IMR-90 (cell line): ENCODE results near the gene ABHD12B. TPM values are rescaled to one million over a fixed set of nuclear protein-coding genes. Genes with fewer than 3 reads are reported as not detected.

ENCODE experiments used
- ATAC-seq: fragments of 200-7000 bp; cut with Tn5 transposase; 2 replicates; pipeline ENCODE4 v1.9.1; 2020; ENCODE audit warnings: low read depth, mild to moderate bottlenecking, moderate library complexity
- BruUV-seq: library from RNA; stranded (reverse); fragments of 400-500 nt; replicated peaks from 2 replicates; lab custom pipeline; 2021; lab: Mats Ljungman, UMichigan
- CTCF ChIA-PET: fragments of 300-600 bp; formaldehyde crosslinking; extraction: SDS; loops from one replicate; lab custom pipeline; 2021; ENCODE audit warnings: antibody characterized with exemption; lab: Yijun Ruan, JAX
- POLR2A ChIA-PET: fragments of 300-600 bp; sonication (Branson Sonifier 250); formaldehyde crosslinking; loops from one replicate; lab custom pipeline; 2022; ENCODE audit warnings: antibody characterized with exemption; ENCODE audit not compliant: unreplicated experiment; lab: Charles Lee
- DNase-seq: peaks from one replicate; pipeline ENCODE4 v3.0.0; 2013
- H2AFZ ChIP-seq: replicated peaks from 2 replicates; pipeline ENCODE3; 2013; ENCODE audit warnings: low read length, mild to moderate bottlenecking; ENCODE audit not compliant: poor library complexity
- H2AK5ac ChIP-seq: 2 replicates; pipeline ENCODE4 v1.6.1; 2013; ENCODE audit warnings: low read depth, low read length, inconsistent platforms
- H2AK9ac ChIP-seq: replicated peaks from 2 replicates; pipeline ENCODE3; 2013; ENCODE audit warnings: mild to moderate bottlenecking, low read depth, low read length, moderate library complexity; ENCODE audit not compliant: poor library complexity
- H2BK120ac ChIP-seq: 2 replicates; pipeline ENCODE4 v1.6.1; 2013; ENCODE audit warnings: low read depth, low read length, inconsistent platforms
- H2BK15ac ChIP-seq: 3 replicates; pipeline ENCODE4 v1.6.1; 2013; ENCODE audit warnings: low read depth, low read length, inconsistent platforms
- H2BK20ac ChIP-seq: 2 replicates; pipeline ENCODE4 v1.6.1; 2013; ENCODE audit warnings: low read depth, mild to moderate bottlenecking, inconsistent platforms, low read length, moderate library complexity
- H2BK5ac ChIP-seq: 2 replicates; pipeline ENCODE4 v1.6.1; 2013; ENCODE audit warnings: mild to moderate bottlenecking, low read depth, low read length, inconsistent platforms; ENCODE audit not compliant: poor library complexity, severe bottlenecking
- H3K14ac ChIP-seq: replicated peaks from 2 replicates; pipeline ENCODE4 v1.6.1; 2013; ENCODE audit warnings: low read depth, low read length, inconsistent platforms
- H3K18ac ChIP-seq: 2 replicates; pipeline ENCODE4 v1.6.1; 2013; ENCODE audit warnings: low read depth, low read length, control low read depth
- H3K23ac ChIP-seq: 2 replicates; pipeline ENCODE4 v1.6.1; 2013; ENCODE audit warnings: low read depth, low read length, inconsistent platforms
- H3K27ac ChIP-seq: 2 replicates; pipeline ENCODE4 v1.5.1; 2013; ENCODE audit warnings: mild to moderate bottlenecking, control low read depth, low read length; ENCODE audit not compliant: insufficient read depth
- H3K27me3 ChIP-seq: 2 replicates; pipeline ENCODE4 v1.6.1; 2013; ENCODE audit warnings: low read length; ENCODE audit not compliant: control insufficient read depth, insufficient read depth
- H3K36me3 ChIP-seq: 2 replicates; pipeline ENCODE4 v1.6.1; 2013; ENCODE audit warnings: low read length, mixed read lengths; ENCODE audit not compliant: control insufficient read depth, insufficient read depth
- H3K4ac ChIP-seq: 2 replicates; pipeline ENCODE4 v1.6.1; 2013; ENCODE audit warnings: low read depth, low read length, inconsistent platforms
- H3K4me1 ChIP-seq: 2 replicates; pipeline ENCODE4 v1.6.1; 2013; ENCODE audit warnings: low read length, mixed read lengths; ENCODE audit not compliant: control insufficient read depth, insufficient read depth
- H3K4me2 ChIP-seq: 2 replicates; pipeline ENCODE4 v1.6.1; 2013; ENCODE audit warnings: low read depth, mild to moderate bottlenecking, control low read depth, low read length, moderate library complexity
- H3K4me3 ChIP-seq: 2 replicates; pipeline ENCODE4 v1.5.1; 2013; ENCODE audit warnings: low read depth, mild to moderate bottlenecking, control low read depth, low read length, moderate library complexity; ENCODE audit not compliant: insufficient read depth
- H3K56ac ChIP-seq: 2 replicates; pipeline ENCODE4 v1.6.1; 2013; ENCODE audit warnings: low read length, inconsistent platforms; ENCODE audit not compliant: insufficient read depth; ENCODE audit errors: extremely low read depth
- H3K79me1 ChIP-seq, 2 experiments: 2 replicates each; pipeline ENCODE4 v1.6.1; 2013; ENCODE audit warnings: low read length in 2 of 2, inconsistent platforms in 1 of 2, low read depth in 1 of 2
- H3K9ac ChIP-seq: 2 replicates; pipeline ENCODE4 v1.6.1; 2013; ENCODE audit warnings: low read depth, low read length, control low read depth
- H3K9me1 ChIP-seq: 2 replicates; pipeline ENCODE4 v1.6.1; 2013; ENCODE audit warnings: low read length, inconsistent platforms; ENCODE audit not compliant: insufficient read depth
- H3K9me3 ChIP-seq: 2 replicates; pipeline ENCODE4 v1.6.1; 2013; ENCODE audit warnings: low read length; ENCODE audit not compliant: control insufficient read depth, insufficient read depth
- H4K20me1 ChIP-seq: 2 replicates; pipeline ENCODE4 v1.6.1; 2013; ENCODE audit warnings: low read length, inconsistent platforms; ENCODE audit not compliant: insufficient read depth
- H4K5ac ChIP-seq: 2 replicates; pipeline ENCODE4 v1.6.1; 2013; ENCODE audit warnings: mild to moderate bottlenecking, low read depth, low read length, control low read depth
- H4K8ac ChIP-seq, 2 experiments: 2 replicates each; pipeline ENCODE4 v1.6.1; 2013; ENCODE audit warnings: low read depth in 2 of 2, low read length in 2 of 2, control low read depth in 1 of 2, inconsistent platforms in 1 of 2
- H4K91ac ChIP-seq: 2 replicates; pipeline ENCODE4 v1.6.1; 2013; ENCODE audit warnings: low read depth, low read length, inconsistent platforms; ENCODE audit not compliant: insufficient read depth
- BHLHE40 ChIP-seq: fragments of 150-350 bp; IDR thresholded peaks from 2 replicates; pipeline ENCODE4 v1.6.1; 2016; ENCODE audit warnings: mild to moderate bottlenecking, low read depth, low read length
- CHD1 ChIP-seq: IDR thresholded peaks from 2 replicates; pipeline ENCODE4 v1.6.1; 2012; ENCODE audit warnings: low read depth, low read length, improper control_type of control experiment
- FOS ChIP-seq: fragments of 150-350 bp; IDR thresholded peaks from 2 replicates; pipeline ENCODE4 v1.6.1; 2016; ENCODE audit warnings: low read depth, low read length
- MAZ ChIP-seq: IDR thresholded peaks from 2 replicates; pipeline ENCODE4 v1.6.1; 2012; ENCODE audit warnings: low read depth, mild to moderate bottlenecking, low read length, improper control_type of control experiment, moderate library complexity, borderline replicate concordance
- POLR2A ChIP-seq: IDR thresholded peaks from 2 replicates; pipeline ENCODE4 v1.6.1; 2012; ENCODE audit warnings: mild to moderate bottlenecking, low read depth, low read length
- RFX5 ChIP-seq: IDR thresholded peaks from 2 replicates; pipeline ENCODE4 v1.8.0; 2012; ENCODE audit warnings: low read depth, mild to moderate bottlenecking, low read length, moderate library complexity
- WGBS, 2 experiments: methylation state at CpG; one replicate each; pipeline versions ENCODE4 v1.1.5 to v1.1.7; 2013; ENCODE audit warnings: missing lambda C conversion rate in 2 of 2; ENCODE audit not compliant: insufficient read length in 1 of 2; ENCODE audit errors: extremely low coverage in 2 of 2; 5-methylcytosine and 5-hydroxymethylcytosine counted together
- dilution Hi-C: fragments of 300-500 bp; cut with HindIII; formaldehyde crosslinking; loops from one replicate; pipeline ENCODE4 v1.14.3; 2018; ENCODE audit warnings: low sequenced_read_pairs; ENCODE audit not compliant: unreplicated experiment
- in situ Hi-C: fragments of 300-500 bp; cut with MboI; formaldehyde crosslinking; loops from 3 replicates; pipeline ENCODE4 v1.14.3; 2019; ENCODE audit warnings: low sequenced_read_pairs, inconsistent platforms, mixed read lengths
- intact Hi-C: fragments of 100-400 bp; cut with micrococcal nuclease; formaldehyde crosslinking; loops from 2 replicates; pipeline ENCODE4 v1.10.0; 2022
- polyA plus RNA-seq, 3 experiments: library from polyadenylated mRNA; depleted of rRNA; stranded (reverse); fragments of >200 nt; gene quantifications; 2 replicates each; pipeline ENCODE4 v1.2.3, GENCODE V29; 2012; ENCODE audit warnings: low replicate concordance in 1 of 3
- total RNA-seq: library from RNA; depleted of rRNA; stranded (reverse); fragments of >200 nt; gene quantifications from 2 replicates; pipeline ENCODE4 v1.2.3, GENCODE V29; 2012
- TF ChIP-seq, protein P1 (sequence below): fragments of 150-350 bp; IDR thresholded peaks from 2 replicates; pipeline ENCODE4 v1.6.1; 2017; ENCODE audit warnings: mild to moderate bottlenecking, antibody characterized with exemption, low read length, low read depth

The ABHD12B gene
- total and polyA plus RNA-seq, 2 of the 4 experiments (the other 2 are of a cell fraction), result 0.18 TPM; not detected in 1

DNA sequence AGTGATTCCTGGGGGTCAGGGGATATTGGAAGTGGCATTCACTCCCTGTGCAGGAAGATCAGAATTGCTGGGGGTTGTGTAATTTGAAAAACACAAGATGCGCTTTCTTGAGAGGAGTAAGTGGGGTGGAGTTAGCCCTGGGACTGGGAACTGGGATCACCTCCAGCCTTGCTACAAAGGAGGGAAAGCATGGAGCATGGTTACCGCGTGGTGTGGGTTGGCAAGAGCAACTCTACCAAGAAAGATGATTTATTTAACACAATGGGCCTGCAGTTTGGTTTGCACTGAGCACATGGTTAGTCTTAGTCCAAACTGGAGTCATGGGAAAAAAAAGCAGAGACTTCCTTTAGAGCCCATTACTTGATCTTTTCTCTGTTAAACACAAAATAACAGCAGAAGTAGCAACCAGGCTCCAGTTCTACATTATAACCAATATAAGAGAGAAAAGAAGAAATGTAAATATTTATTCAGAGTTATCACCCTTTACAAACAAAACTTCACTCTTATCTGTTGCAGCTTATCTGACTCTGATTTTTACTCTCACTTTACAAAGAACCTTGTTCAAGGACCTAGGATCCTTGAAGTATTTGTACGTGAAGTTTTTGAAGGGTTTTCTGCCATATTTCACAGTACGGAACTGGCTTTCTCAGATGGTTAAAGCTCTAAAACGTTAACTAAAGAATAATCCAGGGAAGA lies 38.8 kb upstream of the ABHD12B start:
- H2AK5ac ChIP-seq, result no peak overlapping the region
- POLR2A ChIA-PET, result no interaction called here
- intact Hi-C loops, result no loop called here

More for the DNA sequence above, 38.8 kb upstream of the ABHD12B start:
- H3K9me3 ChIP-seq, result no peaks in the 10 kb centered on the region
- H3K79me1 ChIP-seq, result peaks cover 10 to 26% of the 10 kb centered on the region in 2 experiments
- H2AFZ ChIP-seq, result no peak overlapping the region
- TF ChIP-seq RFX5 (no peak), CHD1 (no peak), BHLHE40 (no peak), FOS (no peak), MAZ (no peak), POLR2A (no peak)
- TF ChIP-seq, protein P1, sequence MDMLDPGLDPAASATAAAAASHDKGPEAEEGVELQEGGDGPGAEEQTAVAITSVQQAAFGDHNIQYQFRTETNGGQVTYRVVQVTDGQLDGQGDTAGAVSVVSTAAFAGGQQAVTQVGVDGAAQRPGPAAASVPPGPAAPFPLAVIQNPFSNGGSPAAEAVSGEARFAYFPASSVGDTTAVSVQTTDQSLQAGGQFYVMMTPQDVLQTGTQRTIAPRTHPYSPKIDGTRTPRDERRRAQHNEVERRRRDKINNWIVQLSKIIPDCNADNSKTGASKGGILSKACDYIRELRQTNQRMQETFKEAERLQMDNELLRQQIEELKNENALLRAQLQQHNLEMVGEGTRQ, result no peak
- H3K27ac ChIP-seq, result no peak overlapping the region
- no peak for ATAC-seq
- H4K5ac ChIP-seq, result no peak overlapping the region
- H3K36me3 ChIP-seq, result no peaks in the 10 kb centered on the region
- no peak overlapping the region for H2AK9ac ChIP-seq
- H3K4me3 ChIP-seq, result no peak overlapping the region
- no peak overlapping the region for H2BK15ac ChIP-seq
- peaks cover 23% of the 10 kb centered on the region for H3K4me1 ChIP-seq
- H3K9me1 ChIP-seq, result peaks cover 23% of the 10 kb centered on the region
- H4K91ac ChIP-seq, result no peak overlapping the region
- no peak overlapping the region for H3K4me2 ChIP-seq
- no peak overlapping the region for H3K9ac ChIP-seq
- no peak overlapping the region for H4K8ac ChIP-seq
- no peak overlapping the region for H3K18ac ChIP-seq
- DNase-seq, result peak; percentile 11
- H3K14ac ChIP-seq, result no peak overlapping the region
- in situ Hi-C loops (no loop called here), dilution Hi-C loops (no loop called here)
- H2BK5ac ChIP-seq, result no peak overlapping the region
- no TSS peak for BruUV-seq
- no peak overlapping the region for H2BK20ac ChIP-seq
- no peak overlapping the region for H3K23ac ChIP-seq
- H2BK120ac ChIP-seq, result no peak overlapping the region
- no CpG with 5 or more reads among the region's 6 CpGs for WGBS, 2 experiments
- CTCF ChIA-PET, result no interaction called here
- H3K56ac ChIP-seq, result no peak overlapping the region
- no peaks in the 10 kb centered on the region for H3K27me3 ChIP-seq
- H4K20me1 ChIP-seq, result peaks cover 22% of the 10 kb centered on the region
- no peak overlapping the region for H3K4ac ChIP-seq
